HEK293T (cell line): ENCODE results near the gene ATP10A.

Experiments
- HDGF ChIP-seq: fragments of 450-650 bp; IDR thresholded peaks from 2 replicates; pipeline ENCODE4 v1.6.1; 2017; ENCODE audit warnings: antibody characterized with exemption, borderline replicate concordance
- TARDBP ChIP-seq: fragments of 450-650 bp; IDR thresholded peaks from 2 replicates; pipeline ENCODE4 v1.6.1; 2016

DNA sequence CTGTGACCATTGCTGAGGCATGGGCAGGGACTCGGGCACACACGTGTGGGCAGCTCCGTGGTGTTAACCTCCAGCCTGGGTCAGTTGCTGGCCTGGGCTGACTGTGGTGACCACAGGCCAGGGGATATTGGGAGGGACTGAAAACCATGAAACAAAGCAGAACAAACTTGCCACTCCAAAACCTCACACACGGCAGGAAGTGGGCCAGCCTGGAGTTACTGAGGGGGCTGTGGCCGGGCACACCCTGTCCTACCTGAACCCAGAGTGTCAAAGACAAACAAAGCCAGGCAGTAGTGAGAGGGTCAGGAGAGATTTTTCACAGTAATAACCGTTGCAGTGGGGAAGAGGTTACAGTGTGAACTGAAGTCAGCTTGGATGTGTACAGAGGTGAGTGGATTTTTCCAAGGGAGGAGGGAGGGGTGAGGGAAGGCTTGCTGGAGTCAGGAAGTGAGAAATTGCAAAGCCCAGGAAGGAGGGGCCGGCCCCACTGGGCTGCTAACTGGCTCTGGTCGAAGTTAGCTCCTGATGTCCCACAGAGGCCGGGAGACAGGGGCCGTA is 40.0 kb upstream of the ATP10A start:
- TF ChIP-seq HDGF (no peak), TARDBP (no peak)
